K562 (cell line): Measurements from ENCODE around the gene LLGL2. TPM values are rescaled to one million over a fixed set of nuclear protein-coding genes. Genes with fewer than 3 reads are reported as not detected.

Experiments
- ATF4 ChIP-seq: fragments of 450-650 bp; formaldehyde crosslinking; IDR thresholded peaks from 2 replicates; pipeline ENCODE4 v1.4.0; 2022; ENCODE audit warnings: mild to moderate bottlenecking, moderate library complexity
- BDP1 ChIP-seq: IDR thresholded peaks from 3 replicates; pipeline ENCODE4 v1.6.1; 2011; ENCODE audit not compliant: insufficient read length, insufficient read depth
- DPF2 ChIP-seq: fragments of 450-650 bp; IDR thresholded peaks from 2 replicates; pipeline ENCODE4 v1.6.1; 2016
- HDAC1 ChIP-seq, 2 experiments: fragments of 450-650 bp; IDR thresholded peaks; 2 replicates each; pipeline ENCODE4 v1.6.1; 2016 to 2017; ENCODE audit warnings: inconsistent platforms in 1 of 2, mild to moderate bottlenecking in 1 of 2, moderate library complexity in 1 of 2
- LCOR ChIP-seq: sonication (generic); formaldehyde crosslinking; IDR thresholded peaks from 2 replicates; pipeline ENCODE4 v1.8.0; 2022; ENCODE audit warnings: mild to moderate bottlenecking, missing genetic modification reagents
- NRF1 ChIP-seq, 2 experiments: fragments of 450-650 bp; IDR thresholded peaks in 1 of 2; conservative IDR thresholded peaks in 1 of 2; 2 replicates each; pipeline ENCODE4 v1.6.1; 2014; ENCODE audit warnings: mild to moderate bottlenecking in 2 of 2
- PHF20 ChIP-seq: fragments of 450-650 bp; IDR thresholded peaks from 2 replicates; pipeline ENCODE4 v1.6.1; 2018; ENCODE audit not compliant: partially characterized antibody
- POLR2B ChIP-seq: fragments of 450-650 bp; IDR thresholded peaks from 2 replicates; pipeline ENCODE4 v1.6.1; 2018; ENCODE audit warnings: low read depth; ENCODE audit not compliant: partially characterized antibody
- RBBP5 ChIP-seq: fragments of 200-600 bp; sonication (generic); IDR thresholded peaks from 2 replicates; pipeline ENCODE4 v1.6.1; 2012; ENCODE audit warnings: borderline replicate concordance, mild to moderate bottlenecking, low read length, control low read depth, inconsistent platforms; ENCODE audit not compliant: insufficient read depth, poor library complexity, severe bottlenecking
- SMAD2 ChIP-seq: fragments of 150-350 bp; IDR thresholded peaks from 2 replicates; pipeline ENCODE4 v1.6.1; 2014; ENCODE audit warnings: low read depth, mild to moderate bottlenecking, low read length
- ZFP1 ChIP-seq: fragments of 450-650 bp; formaldehyde crosslinking; IDR thresholded peaks from 2 replicates; pipeline ENCODE4 v1.4.0; 2020; ENCODE audit warnings: mild to moderate bottlenecking, mixed read lengths
- ZNF124 ChIP-seq: sonication (generic); formaldehyde crosslinking; IDR thresholded peaks from 2 replicates; pipeline ENCODE4 v1.8.1; 2022; ENCODE audit warnings: missing genetic modification reagents
- ZNF253 ChIP-seq: fragments of 250-450 bp; sonication (Bioruptor Pico); conservative IDR thresholded peaks from 2 replicates; pipeline ENCODE4 v1.6.1; 2021; ENCODE audit warnings: mild to moderate bottlenecking
- ZNF592 ChIP-seq: fragments of 450-650 bp; IDR thresholded peaks from 2 replicates; pipeline ENCODE4 v1.6.1; 2017; ENCODE audit warnings: antibody characterized with exemption, mild to moderate bottlenecking
- polyA plus RNA-seq, 8 experiments: library from polyadenylated mRNA; depleted of rRNA in 4 of 8; stranded (reverse) in 5 of 8; unstranded in 3 of 8; fragments of >200 nt; fragmentation: Nextera tagmentation in 2 of 8; fragmentation: Illumina TruSeq in 1 of 8; extraction: Ambion mirVana in 2 of 8; extraction: Trizol in 1 of 8; gene quantifications; 2 replicates each; pipeline versions ENCODE4 v1.2.1 to v1.2.3, GENCODE V29; 2011 to 2014; ENCODE audit warnings: inconsistent platforms in 1 of 8, missing spikeins in 1 of 8
- total RNA-seq, 7 experiments: library from RNA; depleted of rRNA in 6 of 7; stranded (reverse); fragments of >200 nt in 6 of 7; fragmentation: Illumina TruSeq in 2 of 7; extraction: Trizol in 2 of 7; gene quantifications; 2 replicates each; pipeline versions ENCODE4 v1.2.1 to v1.2.3, GENCODE V29; 2011 to 2021; ENCODE audit warnings: low replicate concordance in 1 of 7
- TF ChIP-seq, protein P1 (sequence below): IDR thresholded peaks from 2 replicates; pipeline ENCODE4 v1.6.1; 2014; ENCODE audit warnings: antibody characterized with exemption
- TF ChIP-seq, protein P2 (sequence below): fragments of 450-650 bp; formaldehyde crosslinking; IDR thresholded peaks from 2 replicates; pipeline ENCODE4 v1.4.0; 2020; ENCODE audit warnings: mild to moderate bottlenecking, moderate library complexity
- TF ChIP-seq, protein P3 (sequence below): IDR thresholded peaks from 2 replicates; pipeline ENCODE4 v1.6.1; 2012; ENCODE audit warnings: low read depth, low read length, improper control_type of control experiment, borderline replicate concordance

LLGL2 gene
- total and polyA plus RNA-seq, 9 of the 15 experiments (the other 6 are each of a cell fraction or from before 2014, with no cell fraction given): 0.32 to 24.4 (median 10.2) TPM

DNA sequence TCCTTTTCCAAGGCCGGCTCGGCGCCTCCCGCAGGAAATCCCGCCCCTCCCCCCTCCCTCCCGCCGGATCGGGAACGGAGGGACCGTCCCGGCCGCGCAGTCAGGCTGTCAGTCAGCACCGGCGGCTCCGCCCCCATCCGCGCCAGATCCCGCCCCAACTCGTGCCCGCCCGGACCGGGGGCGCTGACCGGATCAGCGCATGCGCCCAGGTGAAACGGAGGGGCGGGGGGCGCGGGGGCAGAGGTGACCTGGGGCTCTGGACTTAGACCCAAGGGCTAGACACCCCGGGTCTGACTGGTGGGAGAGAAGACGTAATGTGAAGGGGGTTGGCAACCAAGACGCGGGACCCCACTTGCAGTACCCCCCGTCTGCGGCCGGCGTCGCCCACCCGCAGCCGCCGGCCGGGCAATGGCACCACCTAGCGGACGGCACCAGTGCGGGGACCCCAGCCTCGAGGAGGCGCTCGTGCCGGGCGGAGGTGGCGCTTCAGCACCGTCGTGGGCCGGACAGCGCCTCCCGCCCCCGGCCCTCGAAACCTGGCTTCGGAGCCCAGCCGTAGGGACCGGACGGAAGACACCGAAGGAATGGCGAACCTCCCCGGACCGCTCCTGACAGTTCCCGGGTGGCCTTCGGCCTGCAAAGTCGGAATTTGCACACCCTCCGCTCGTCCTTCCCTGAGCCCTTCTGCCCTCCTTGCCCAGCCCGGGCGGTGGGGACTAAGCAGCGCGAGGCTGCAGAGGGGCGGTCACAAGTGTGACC lies 9.8 kb upstream of the LLGL2 start, which contains the start of gene CASKIN2 (continued):
- TF ChIP-seq POLR2B (no peak), ZNF592 (no peak), PHF20 (no peak), DPF2 (no peak), HDAC1 (IDR thresholded peaks at IDR 0.05) (peak in 1 of 2 experiments; percentile 98; a peak in 3 of 4 replicates), ZFP1 (CRISPR knock-in tag) (no peak), ATF4 (CRISPR knock-in tag) (no peak), RBBP5 (no peak), ZNF124 (CRISPR knock-in tag) (peak; percentile 89; the same call in 1 of the 2 replicates), BDP1 (no peak), NRF1 (conservative IDR thresholded peaks at IDR 0.05 in 1 of 2, IDR thresholded peaks at IDR 0.05 in 1 of 2) (peak; percentile 90 to 92), SMAD2 (no peak), LCOR (CRISPR knock-in tag) (peak; percentile 96), ZNF253 (CRISPR knock-in tag) (no peak)
- TF ChIP-seq, protein P1, sequence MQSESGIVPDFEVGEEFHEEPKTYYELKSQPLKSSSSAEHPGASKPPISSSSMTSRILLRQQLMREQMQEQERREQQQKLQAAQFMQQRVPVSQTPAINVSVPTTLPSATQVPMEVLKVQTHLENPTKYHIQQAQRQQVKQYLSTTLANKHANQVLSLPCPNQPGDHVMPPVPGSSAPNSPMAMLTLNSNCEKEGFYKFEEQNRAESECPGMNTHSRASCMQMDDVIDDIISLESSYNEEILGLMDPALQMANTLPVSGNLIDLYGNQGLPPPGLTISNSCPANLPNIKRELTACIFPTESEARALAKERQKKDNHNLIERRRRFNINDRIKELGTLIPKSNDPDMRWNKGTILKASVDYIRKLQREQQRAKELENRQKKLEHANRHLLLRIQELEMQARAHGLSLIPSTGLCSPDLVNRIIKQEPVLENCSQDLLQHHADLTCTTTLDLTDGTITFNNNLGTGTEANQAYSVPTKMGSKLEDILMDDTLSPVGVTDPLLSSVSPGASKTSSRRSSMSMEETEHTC: no peak
- TF ChIP-seq, protein P2, sequence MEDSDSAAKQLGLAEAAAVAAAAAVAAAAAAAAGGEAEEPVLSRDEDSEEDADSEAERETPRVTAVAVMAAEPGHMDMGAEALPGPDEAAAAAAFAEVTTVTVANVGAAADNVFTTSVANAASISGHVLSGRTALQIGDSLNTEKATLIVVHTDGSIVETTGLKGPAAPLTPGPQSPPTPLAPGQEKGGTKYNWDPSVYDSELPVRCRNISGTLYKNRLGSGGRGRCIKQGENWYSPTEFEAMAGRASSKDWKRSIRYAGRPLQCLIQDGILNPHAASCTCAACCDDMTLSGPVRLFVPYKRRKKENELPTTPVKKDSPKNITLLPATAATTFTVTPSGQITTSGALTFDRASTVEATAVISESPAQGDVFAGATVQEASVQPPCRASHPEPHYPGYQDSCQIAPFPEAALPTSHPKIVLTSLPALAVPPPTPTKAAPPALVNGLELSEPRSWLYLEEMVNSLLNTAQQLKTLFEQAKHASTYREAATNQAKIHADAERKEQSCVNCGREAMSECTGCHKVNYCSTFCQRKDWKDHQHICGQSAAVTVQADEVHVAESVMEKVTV: peak; percentile 79
- TF ChIP-seq, protein P3, sequence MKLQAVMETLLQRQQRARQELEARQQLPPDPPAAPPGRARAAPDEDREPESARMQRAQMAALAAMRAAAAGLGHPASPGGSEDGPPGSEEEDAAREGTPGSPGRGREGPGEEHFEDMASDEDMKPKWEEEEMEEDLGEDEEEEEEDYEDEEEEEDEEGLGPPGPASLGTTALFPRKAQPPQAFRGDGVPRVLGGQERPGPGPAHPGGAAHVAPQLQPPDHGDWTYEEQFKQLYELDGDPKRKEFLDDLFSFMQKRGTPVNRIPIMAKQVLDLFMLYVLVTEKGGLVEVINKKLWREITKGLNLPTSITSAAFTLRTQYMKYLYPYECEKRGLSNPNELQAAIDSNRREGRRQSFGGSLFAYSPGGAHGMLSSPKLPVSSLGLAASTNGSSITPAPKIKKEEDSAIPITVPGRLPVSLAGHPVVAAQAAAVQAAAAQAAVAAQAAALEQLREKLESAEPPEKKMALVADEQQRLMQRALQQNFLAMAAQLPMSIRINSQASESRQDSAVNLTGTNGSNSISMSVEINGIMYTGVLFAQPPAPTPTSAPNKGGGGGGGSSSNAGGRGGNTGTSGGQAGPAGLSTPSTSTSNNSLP: no peak
